Spleen (tissue), 7 donors: ENCODE results near the gene TSPAN14.
A peak's percentile ranks its signal among the peaks of the same experiment; 100 is the strongest.

Source experiments
- POLR2A ChIP-seq, 3 donors: fragments of 450-650 bp; IDR thresholded peaks; one replicate each; pipeline ENCODE4 v1.5.1; 2017; ENCODE audit warnings: antibody characterized with exemption in 3 of 3, mild to moderate bottlenecking in 1 of 3
- POLR2AphosphoS5 ChIP-seq, 3 donors: sonication (generic); formaldehyde crosslinking; IDR thresholded peaks; one replicate each; pipeline ENCODE4 v1.5.1; 2017; ENCODE audit warnings: antibody characterized with exemption in 3 of 3
- TF ChIP-seq, protein P1 (sequence below), 11 experiments: fragments of 200-600 bp in 7 of 11; fragments of 450-650 bp in 4 of 11; sonication (generic) in 4 of 11; IDR thresholded peaks in 8 of 11; conservative IDR thresholded peaks in 3 of 11; 1 replicate in 7 of 11; 2 replicates in 4 of 11; pipeline versions ENCODE4 v1.4.0 to v1.8.0; 2016 to 2021; ENCODE audit warnings: antibody characterized with exemption in 11 of 11, inconsistent platforms in 4 of 11, mild to moderate bottlenecking in 1 of 11
- donor health status: DM: no; HTN: no; CAD: no; lungs with moderate emphysema.
- donor health status: DM: no; HTN: no; CAD: no.
- donor health status: DM: no; HTN: no; CAD: no.

DNA sequence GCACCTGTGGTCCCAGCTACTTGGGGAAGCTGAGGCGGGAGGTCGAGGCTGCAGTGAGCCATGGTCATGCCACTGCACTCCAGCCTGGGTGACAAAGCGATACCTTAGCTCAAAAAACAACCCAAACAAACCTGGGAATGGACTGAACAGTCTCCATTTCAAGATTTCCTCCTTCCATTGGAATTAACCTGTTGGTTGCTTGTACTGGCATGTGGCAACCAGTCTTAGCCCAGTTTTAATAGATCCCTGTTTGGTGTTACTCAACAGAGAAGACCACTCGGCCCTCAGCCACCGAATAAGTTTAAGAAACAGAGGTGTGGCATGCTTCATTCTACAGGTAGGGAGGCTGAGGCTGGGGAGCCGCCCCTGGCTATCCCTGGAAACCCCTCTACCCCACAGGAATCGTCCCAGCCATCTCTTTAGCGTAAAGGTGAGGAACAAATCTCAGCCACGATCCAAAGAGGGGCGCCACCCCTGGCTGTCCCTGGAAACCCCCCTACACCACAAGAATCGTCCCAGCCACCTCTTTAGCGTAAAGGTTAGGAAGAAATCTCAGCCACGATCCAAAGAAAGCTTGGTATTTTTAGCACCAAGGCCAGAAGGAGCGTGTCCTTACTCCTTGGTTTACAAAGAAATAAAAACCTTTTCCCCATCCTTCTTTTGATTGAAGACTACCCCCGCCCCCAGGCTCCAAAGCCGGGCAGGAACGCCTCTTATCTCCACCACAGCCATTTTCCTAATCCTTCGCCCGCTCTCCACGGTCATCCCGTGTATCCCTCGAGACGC is 861 bp upstream of the TSPAN14 start:
- TF ChIP-seq POLR2AphosphoS5 (IDR thresholded peaks at IDR 0.05) (peak in 1 of 3 donors; percentile 72), POLR2A (IDR thresholded peaks at IDR 0.05) (no peak)
- TF ChIP-seq, protein P1, sequence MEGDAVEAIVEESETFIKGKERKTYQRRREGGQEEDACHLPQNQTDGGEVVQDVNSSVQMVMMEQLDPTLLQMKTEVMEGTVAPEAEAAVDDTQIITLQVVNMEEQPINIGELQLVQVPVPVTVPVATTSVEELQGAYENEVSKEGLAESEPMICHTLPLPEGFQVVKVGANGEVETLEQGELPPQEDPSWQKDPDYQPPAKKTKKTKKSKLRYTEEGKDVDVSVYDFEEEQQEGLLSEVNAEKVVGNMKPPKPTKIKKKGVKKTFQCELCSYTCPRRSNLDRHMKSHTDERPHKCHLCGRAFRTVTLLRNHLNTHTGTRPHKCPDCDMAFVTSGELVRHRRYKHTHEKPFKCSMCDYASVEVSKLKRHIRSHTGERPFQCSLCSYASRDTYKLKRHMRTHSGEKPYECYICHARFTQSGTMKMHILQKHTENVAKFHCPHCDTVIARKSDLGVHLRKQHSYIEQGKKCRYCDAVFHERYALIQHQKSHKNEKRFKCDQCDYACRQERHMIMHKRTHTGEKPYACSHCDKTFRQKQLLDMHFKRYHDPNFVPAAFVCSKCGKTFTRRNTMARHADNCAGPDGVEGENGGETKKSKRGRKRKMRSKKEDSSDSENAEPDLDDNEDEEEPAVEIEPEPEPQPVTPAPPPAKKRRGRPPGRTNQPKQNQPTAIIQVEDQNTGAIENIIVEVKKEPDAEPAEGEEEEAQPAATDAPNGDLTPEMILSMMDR (IDR thresholded peaks at IDR 0.05 in 8 of 11, conservative IDR thresholded peaks at IDR 0.05 in 3 of 11): no peak
